ENCODE measurements around the gene BZW2.

- TF ChIP-seq CTCF (IDR thresholded peaks at IDR 0.05) (no peak), POLR2A (IDR thresholded peaks at IDR 0.05) (no peak)
These were observed 19.6 kb upstream of the BZW2 start for GRCh38 chr7:16626388-16626787.

Data from stomach (tissue), 4 donors.